ENCODE results near the gene MCHR1.
A peak's percentile ranks its signal among the peaks of the same experiment; 100 is the strongest.
"Not testable (repeated sequence)": the region's sequence is repeated elsewhere in the genome, so short reads cannot be mapped to it uniquely, and the experiment has no call there.

The MCHR1 gene

DNA sequence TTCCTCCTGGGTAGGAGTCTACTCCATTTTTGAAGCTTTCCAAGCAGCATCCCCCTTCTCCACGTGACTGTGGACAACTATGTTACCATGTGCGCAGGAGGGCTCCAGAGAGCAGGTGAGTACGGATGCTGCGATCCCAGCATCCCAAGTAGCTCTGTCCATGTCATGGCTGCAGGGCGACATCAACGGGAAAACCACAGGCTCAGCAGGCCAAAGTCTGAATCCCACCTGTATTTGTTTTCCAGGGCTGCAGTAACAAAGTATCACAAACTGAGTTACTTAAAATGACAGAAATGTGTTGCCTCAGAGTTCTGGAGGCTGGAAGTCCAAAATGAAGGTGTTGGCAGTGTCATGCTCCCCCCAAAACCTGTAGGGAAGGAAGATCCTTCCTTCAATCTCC is 40.3 kb downstream of the MCHR1 start:
- Histone ChIP-seq H3K9me3 (ENCODE audit: control insufficient read depth, low read length) (no peaks in the 10 kb centered on the region), H3K36me3 (ENCODE audit: control insufficient read depth in 1 of 2, insufficient read depth in 2 of 2, low read depth in 1 of 2, low read length in 2 of 2) (no peaks in the 10 kb centered on the region), H3K4ac (ENCODE audit: low read depth in 1 of 2, low read length in 2 of 2) (peak overlapping the region in 1 of 2 experiments; percentile 37), H3K18ac (ENCODE audit: low read depth in 1 of 2, low read length in 2 of 2) (peak overlapping the region in 1 of 2 experiments; percentile 46), H4K91ac (ENCODE audit: low read length) (peak overlapping the region; percentile 7), H3K14ac (ENCODE audit: low read length in 2 of 2) (peak overlapping the region in 1 of 2 experiments; percentile 1), H2AFZ (ENCODE audit: low read depth, low read length) (no peak overlapping the region), H3K79me1 (replicated peaks; ENCODE audit: low read length, poor library complexity, severe bottlenecking) (no peaks in the 10 kb centered on the region), H2BK15ac (ENCODE audit: low read depth, poor library complexity, severe bottlenecking) (no peak overlapping the region), H3K27ac (ENCODE audit: low read length, poor library complexity, severe bottlenecking) (no peak overlapping the region), H2BK5ac (ENCODE audit: low read depth, low read length, poor library complexity, severe bottlenecking) (no peak overlapping the region), H2BK12ac (ENCODE audit: low read length in 2 of 2) (peak overlapping the region; percentile 18 to 83), H3K23ac (ENCODE audit: low read length in 2 of 2) (peak overlapping the region in 1 of 2 experiments; percentile 74), H3K4me2 (ENCODE audit: low read length, poor library complexity, severe bottlenecking) (no peak overlapping the region), H4K8ac (ENCODE audit: low read length) (peak overlapping the region; percentile 36), H2BK120ac (ENCODE audit: low read depth, low read length) (no peak overlapping the region), H3K4me3 (ENCODE audit: insufficient read depth in 1 of 2, low read depth in 1 of 2, low read length in 2 of 2) (no peak overlapping the region), H2AK5ac (ENCODE audit: low read length, severe bottlenecking) (no peak overlapping the region), H3K4me1 (ENCODE audit: control insufficient read depth, insufficient read depth, low read depth, low read length) (peaks cover 12% of the 10 kb centered on the region), H3K9ac (ENCODE audit: low read length) (no peak overlapping the region), H3K27me3 (ENCODE audit: control insufficient read depth in 1 of 2, insufficient read depth in 1 of 2, low read length in 2 of 2) (peaks cover 6% of the 10 kb centered on the region in 2 experiments)
- no peak for DNase-seq
- 98% methylated on average over 6 of the region's 6 CpGs for WGBS

DNA sequence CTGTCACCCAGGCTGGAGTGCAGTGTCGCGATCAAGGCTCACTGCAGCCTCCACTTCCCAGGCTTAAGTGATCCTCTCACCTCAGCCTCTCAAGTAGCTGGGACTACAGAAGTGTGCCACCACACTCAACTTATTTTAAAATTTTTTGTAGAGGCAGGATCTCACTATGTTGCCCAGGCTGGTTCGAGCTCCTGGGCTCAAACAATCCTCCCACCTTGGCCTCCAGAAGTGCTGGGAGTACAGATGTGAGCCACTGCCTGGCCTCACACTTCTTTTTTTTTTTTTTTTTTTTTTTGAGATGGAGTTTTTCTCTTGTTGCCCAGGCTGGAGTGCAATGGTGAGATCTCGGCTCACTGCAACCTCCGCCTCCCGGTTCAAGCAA is 40.9 kb downstream of the MCHR1 start:
- H2BK5ac ChIP-seq (ENCODE audit: low read depth, low read length, poor library complexity, severe bottlenecking); H3K23ac ChIP-seq (ENCODE audit: low read length in 2 of 2); H3K36me3 ChIP-seq (ENCODE audit: control insufficient read depth in 1 of 2, insufficient read depth in 2 of 2, low read depth in 1 of 2, low read length in 2 of 2); H2BK12ac ChIP-seq (ENCODE audit: low read length in 2 of 2); H3K27me3 ChIP-seq (ENCODE audit: control insufficient read depth in 1 of 2, insufficient read depth in 1 of 2, low read length in 2 of 2); H3K9ac ChIP-seq (ENCODE audit: low read length); H3K27ac ChIP-seq (ENCODE audit: low read length, poor library complexity, severe bottlenecking); DNase-seq; H2BK120ac ChIP-seq (ENCODE audit: low read depth, low read length); H4K8ac ChIP-seq (ENCODE audit: low read length); H3K4me3 ChIP-seq (ENCODE audit: insufficient read depth in 1 of 2, low read depth in 1 of 2, low read length in 2 of 2); H4K91ac ChIP-seq (ENCODE audit: low read length); H3K4me1 ChIP-seq (ENCODE audit: control insufficient read depth, insufficient read depth, low read depth, low read length); H2BK15ac ChIP-seq (ENCODE audit: low read depth, poor library complexity, severe bottlenecking); H3K4me2 ChIP-seq (ENCODE audit: low read length, poor library complexity, severe bottlenecking); H2AFZ ChIP-seq (ENCODE audit: low read depth, low read length); H3K79me1 ChIP-seq (replicated peaks; ENCODE audit: low read length, poor library complexity, severe bottlenecking); H3K14ac ChIP-seq (ENCODE audit: low read length in 2 of 2); H2AK5ac ChIP-seq (ENCODE audit: low read length, severe bottlenecking); H3K9me3 ChIP-seq (ENCODE audit: control insufficient read depth, low read length): not testable (repeated sequence)
- WGBS, result 97% methylated on average over 3 of the region's 6 CpGs
- Histone ChIP-seq H3K18ac (ENCODE audit: low read depth in 1 of 2, low read length in 2 of 2) (peak overlapping the region in 1 of 2 experiments; percentile 46), H3K4ac (ENCODE audit: low read depth in 1 of 2, low read length in 2 of 2) (peak overlapping the region in 1 of 2 experiments; percentile 37)

GRCh38 chr22:40720538-40721256 is 41.4 kb downstream of the MCHR1 start:
- Histone ChIP-seq H3K4me2 (ENCODE audit: low read length, poor library complexity, severe bottlenecking) (no peak overlapping the region), H4K8ac (ENCODE audit: low read length) (no peak overlapping the region), H3K23ac (ENCODE audit: low read length in 2 of 2) (no peak overlapping the region), H3K79me1 (replicated peaks; ENCODE audit: low read length, poor library complexity, severe bottlenecking) (no peaks in the 10 kb centered on the region), H2BK120ac (ENCODE audit: low read depth, low read length) (no peak overlapping the region), H4K91ac (ENCODE audit: low read length) (no peak overlapping the region), H3K4me1 (ENCODE audit: control insufficient read depth, insufficient read depth, low read depth, low read length) (peaks cover 9% of the 10 kb centered on the region), H3K36me3 (ENCODE audit: control insufficient read depth in 1 of 2, insufficient read depth in 2 of 2, low read depth in 1 of 2, low read length in 2 of 2) (no peaks in the 10 kb centered on the region), H2AFZ (ENCODE audit: low read depth, low read length) (no peak overlapping the region), H3K4ac (ENCODE audit: low read depth in 1 of 2, low read length in 2 of 2) (no peak overlapping the region), H3K9ac (ENCODE audit: low read length) (no peak overlapping the region), H2BK5ac (ENCODE audit: low read depth, low read length, poor library complexity, severe bottlenecking) (no peak overlapping the region), H3K27ac (ENCODE audit: low read length, poor library complexity, severe bottlenecking) (no peak overlapping the region), H3K27me3 (ENCODE audit: control insufficient read depth in 1 of 2, insufficient read depth in 1 of 2, low read length in 2 of 2) (peaks cover 5 to 6% of the 10 kb centered on the region in 2 experiments), H3K4me3 (ENCODE audit: insufficient read depth in 1 of 2, low read depth in 1 of 2, low read length in 2 of 2) (no peak overlapping the region), H2AK5ac (ENCODE audit: low read length, severe bottlenecking) (peak overlapping the region; percentile 35), H3K9me3 (ENCODE audit: control insufficient read depth, low read length) (no peaks in the 10 kb centered on the region), H2BK12ac (ENCODE audit: low read length in 2 of 2) (peak overlapping the region in 1 of 2 experiments; percentile 47), H3K18ac (ENCODE audit: low read depth in 1 of 2, low read length in 2 of 2) (peak overlapping the region; percentile 55 to 87), H3K14ac (ENCODE audit: low read length in 2 of 2) (no peak overlapping the region), H2BK15ac (ENCODE audit: low read depth, poor library complexity, severe bottlenecking) (no peak overlapping the region)
- DNase-seq, result peak; percentile 48
- WGBS, result 32% methylated on average over 10 of the region's 11 CpGs

DNA sequence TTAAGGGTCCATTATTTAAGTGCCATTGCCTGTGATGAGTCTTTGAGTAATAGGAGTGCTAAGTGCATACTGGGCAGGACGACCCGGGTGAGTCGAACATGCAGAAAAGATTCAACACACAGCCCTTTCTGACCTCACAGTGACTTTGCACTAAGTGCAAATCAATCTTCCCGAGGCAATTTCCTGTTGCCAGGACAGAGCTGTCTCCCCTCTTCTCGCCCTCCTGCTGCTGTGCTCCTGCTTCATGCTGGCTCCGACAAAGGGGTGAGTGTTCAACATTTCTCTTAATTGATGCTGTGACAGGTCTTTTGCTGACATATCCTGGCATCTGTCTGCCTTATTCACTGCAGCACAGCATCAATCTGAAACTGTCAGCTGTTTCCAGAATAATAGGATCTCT is 42.0 kb downstream of the MCHR1 start:
- Histone ChIP-seq H2AK5ac (ENCODE audit: low read length, severe bottlenecking) (no peak overlapping the region), H3K4ac (ENCODE audit: low read depth in 1 of 2, low read length in 2 of 2) (no peak overlapping the region), H2BK120ac (ENCODE audit: low read depth, low read length) (no peak overlapping the region), H3K4me2 (ENCODE audit: low read length, poor library complexity, severe bottlenecking) (no peak overlapping the region), H3K79me1 (replicated peaks; ENCODE audit: low read length, poor library complexity, severe bottlenecking) (no peaks in the 10 kb centered on the region), H3K4me3 (ENCODE audit: insufficient read depth in 1 of 2, low read depth in 1 of 2, low read length in 2 of 2) (no peak overlapping the region), H3K36me3 (ENCODE audit: control insufficient read depth in 1 of 2, insufficient read depth in 2 of 2, low read depth in 1 of 2, low read length in 2 of 2) (no peaks in the 10 kb centered on the region), H3K23ac (ENCODE audit: low read length in 2 of 2) (no peak overlapping the region), H4K8ac (ENCODE audit: low read length) (peak overlapping the region; percentile 57), H2BK12ac (ENCODE audit: low read length in 2 of 2) (no peak overlapping the region), H3K9ac (ENCODE audit: low read length) (peak overlapping the region; percentile 47), H3K27me3 (ENCODE audit: control insufficient read depth in 1 of 2, insufficient read depth in 1 of 2, low read length in 2 of 2) (peaks cover 5 to 6% of the 10 kb centered on the region in 2 experiments), H3K27ac (ENCODE audit: low read length, poor library complexity, severe bottlenecking) (no peak overlapping the region), H3K9me3 (ENCODE audit: control insufficient read depth, low read length) (no peaks in the 10 kb centered on the region), H2BK15ac (ENCODE audit: low read depth, poor library complexity, severe bottlenecking) (no peak overlapping the region), H3K4me1 (ENCODE audit: control insufficient read depth, insufficient read depth, low read depth, low read length) (peaks cover 9% of the 10 kb centered on the region), H2AFZ (ENCODE audit: low read depth, low read length) (no peak overlapping the region), H4K91ac (ENCODE audit: low read length) (no peak overlapping the region), H2BK5ac (ENCODE audit: low read depth, low read length, poor library complexity, severe bottlenecking) (no peak overlapping the region), H3K14ac (ENCODE audit: low read length in 2 of 2) (no peak overlapping the region), H3K18ac (ENCODE audit: low read depth in 1 of 2, low read length in 2 of 2) (no peak overlapping the region)
- DNase-seq, result peak; percentile 76
- WGBS, result 1% methylated on average over 6 of the region's 6 CpGs

Data from mesenchymal stem cell (in vitro differentiated cells and primary cell).